CD4-positive, alpha-beta T cell treated with Interleukin-15 for 1 hour (primary cell): ENCODE data around the gene PSPN.

Experiments used
- DNase-seq: peaks from one replicate; pipeline ENCODE4 v3.0.0-alpha.2; 2020

PSPN gene

GRCh38 chr19:6375411-6376010 lies at the start of gene PSPN:
Gene PSPN, minus strand, starts transcription at chr19:6375933. Its CDS starts 84 bp downstream, at chr19:6375849.
- DNase-seq = no peak

- peak; percentile 100 for DNase-seq
These were observed 49.4 kb upstream of the PSPN start for GRCh38 chr19:6424939-6425731.

- DNase-seq = no peak
These were observed 48.6 kb upstream of the PSPN start, which contains the start of gene KHSRP for GRCh38 chr19:6424195-6424938. Gene KHSRP, minus strand, starts transcription at chr19:6424811. Its CDS starts 110 bp downstream, at chr19:6424701.

GRCh38 chr19:6423499-6424194 lies 47.9 kb upstream of the PSPN start:
- DNase-seq = no peak

- DNase-seq = no peak
These were observed 45.6 kb upstream of the PSPN start for GRCh38 chr19:6421075-6422014.

- no peak for DNase-seq
These were observed 42.8 kb upstream of the PSPN start for GRCh38 chr19:6418562-6418932.

GRCh38 chr19:6417713-6418561 lies 42.2 kb upstream of the PSPN start:
- DNase-seq = no peak

GRCh38 chr19:6416658-6417405 lies 41.1 kb upstream of the PSPN start:
- no peak for DNase-seq

GRCh38 chr19:6415591-6416190 lies 40.0 kb upstream of the PSPN start:
- DNase-seq = no peak

GRCh38 chr19:6414793-6415590 lies 39.3 kb upstream of the PSPN start:
- no peak for DNase-seq

GRCh38 chr19:6413721-6414643 lies 38.2 kb upstream of the PSPN start:
- no peak for DNase-seq

GRCh38 chr19:6413291-6413690 lies 37.6 kb upstream of the PSPN start:
- no peak for DNase-seq

GRCh38 chr19:6412447-6413091 lies 36.8 kb upstream of the PSPN start:
- peak; percentile 41 for DNase-seq

GRCh38 chr19:6412061-6412446 lies 36.3 kb upstream of the PSPN start:
- DNase-seq = no peak

GRCh38 chr19:6409346-6409745 lies 33.6 kb upstream of the PSPN start:
- no peak for DNase-seq

- no peak for DNase-seq
These were observed 30.7 kb upstream of the PSPN start for GRCh38 chr19:6406401-6406800.
